ENCODE measurements around the gene BPNT1. TPM values are rescaled to one million over a fixed set of nuclear protein-coding genes. Genes with fewer than 3 reads are reported as not detected.
"Not testable (repeated sequence)": the region's sequence is repeated elsewhere in the genome, so short reads cannot be mapped to it uniquely, and the experiment has no call there.

BPNT1 gene
- total RNA-seq, 1 donor from 2014 or later = 26.8 TPM

DNA sequence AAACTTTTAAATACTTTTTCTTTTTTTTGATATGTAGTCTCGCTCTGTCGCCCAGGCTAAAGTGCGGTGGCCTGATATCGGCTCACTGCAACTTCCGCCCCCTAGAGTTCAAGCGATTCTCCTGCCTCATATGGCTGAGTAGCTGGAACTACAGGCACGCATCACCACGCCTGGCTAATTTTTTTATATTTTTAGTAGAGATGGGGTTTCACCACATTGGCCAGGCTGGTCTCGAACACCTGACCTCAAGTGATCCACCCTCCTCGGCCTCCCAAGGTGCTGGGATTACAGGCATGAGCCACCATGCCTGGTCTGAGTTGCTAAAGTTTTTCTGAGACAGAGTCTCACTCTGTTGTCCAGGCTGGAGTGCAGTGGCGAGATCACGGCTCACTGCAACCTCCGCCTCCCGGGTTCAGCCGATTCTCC lies 3.3 kb downstream of the BPNT1 start:
- intact Hi-C loops (cut with micrococcal nuclease) = not testable (repeated sequence)

DNA sequence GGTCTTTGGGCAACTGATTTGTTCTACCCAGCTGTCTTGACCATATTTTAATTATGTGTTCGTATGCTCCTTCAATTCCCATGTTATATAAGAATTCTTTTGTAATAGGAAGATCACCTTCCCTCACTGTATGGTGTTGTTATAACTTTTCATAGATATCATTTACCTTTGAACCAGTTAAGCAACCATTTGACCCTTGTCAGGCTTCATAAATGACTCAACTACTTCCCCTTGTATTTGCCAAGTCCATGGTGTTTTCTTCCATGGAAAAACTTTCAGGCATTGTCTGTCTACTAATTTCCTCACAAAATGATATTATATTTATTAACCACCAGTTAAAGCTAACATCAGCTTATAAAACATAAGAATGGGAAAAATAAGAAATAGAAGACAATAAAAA lies 5.1 kb downstream of the BPNT1 start:
- intact Hi-C loops (cut with micrococcal nuclease) = no loop called here

DNA sequence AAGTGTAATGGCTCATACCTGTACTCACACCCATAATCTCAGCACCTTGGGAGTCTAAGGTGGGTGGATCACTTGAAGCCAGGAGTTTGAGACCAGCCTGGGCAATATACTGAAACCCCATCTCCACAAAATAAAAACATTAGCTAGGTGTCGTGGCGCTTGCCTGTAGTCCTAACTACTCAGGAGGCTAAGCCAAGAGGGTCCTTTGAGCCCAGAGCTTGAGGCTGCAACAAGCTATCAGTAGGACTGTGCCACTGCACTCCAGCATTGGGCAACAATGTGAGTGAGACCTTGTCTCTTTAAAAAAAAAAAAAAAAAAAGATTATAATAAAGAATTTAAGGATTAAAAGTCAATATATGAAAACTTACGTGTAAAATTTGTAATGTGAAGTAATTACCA lies 11.7 kb downstream of the BPNT1 start:
- intact Hi-C loops (cut with micrococcal nuclease) = no loop called here

DNA sequence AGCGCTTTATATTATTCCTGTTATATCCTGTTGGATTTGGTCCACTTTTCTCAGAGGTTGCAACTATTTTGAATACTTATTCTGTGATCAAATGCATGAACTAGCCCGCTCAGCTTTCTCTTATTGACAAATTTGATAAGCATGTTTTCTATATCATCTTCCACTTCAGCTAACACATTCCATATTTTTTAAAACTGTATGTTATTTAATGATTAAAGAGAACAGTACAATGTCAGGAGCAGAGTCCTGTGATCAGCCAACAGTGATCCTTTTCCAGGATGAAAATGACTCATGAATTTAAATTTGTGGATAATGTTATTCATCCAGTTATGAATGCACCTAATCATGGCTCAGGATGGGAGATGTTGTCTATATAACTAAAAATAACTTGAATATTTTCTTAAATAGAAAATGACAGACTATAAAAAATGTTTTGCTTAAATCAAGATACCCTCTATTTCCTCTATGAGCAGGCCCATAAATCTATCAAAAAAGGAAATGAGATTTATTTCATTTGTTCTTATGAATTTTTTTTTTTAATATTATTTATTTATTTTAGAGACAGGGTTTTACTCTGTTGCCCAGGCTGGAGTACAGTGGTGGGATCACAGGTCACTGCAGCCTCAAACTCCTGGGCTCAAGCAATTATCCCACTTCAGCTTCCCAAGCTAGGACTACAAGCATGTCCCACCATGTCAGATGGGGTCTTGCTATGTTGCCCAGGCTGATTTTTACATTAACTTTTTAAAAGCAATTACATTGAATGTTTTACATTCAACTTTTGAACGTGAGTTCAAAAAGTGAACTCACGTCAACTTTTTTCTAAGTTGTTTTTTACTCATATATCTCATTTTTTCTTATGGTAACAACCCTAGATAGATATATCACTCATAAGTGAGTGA lies 12.5 kb downstream of the BPNT1 start:
- intact Hi-C loops (cut with micrococcal nuclease) = no loop called here

DNA sequence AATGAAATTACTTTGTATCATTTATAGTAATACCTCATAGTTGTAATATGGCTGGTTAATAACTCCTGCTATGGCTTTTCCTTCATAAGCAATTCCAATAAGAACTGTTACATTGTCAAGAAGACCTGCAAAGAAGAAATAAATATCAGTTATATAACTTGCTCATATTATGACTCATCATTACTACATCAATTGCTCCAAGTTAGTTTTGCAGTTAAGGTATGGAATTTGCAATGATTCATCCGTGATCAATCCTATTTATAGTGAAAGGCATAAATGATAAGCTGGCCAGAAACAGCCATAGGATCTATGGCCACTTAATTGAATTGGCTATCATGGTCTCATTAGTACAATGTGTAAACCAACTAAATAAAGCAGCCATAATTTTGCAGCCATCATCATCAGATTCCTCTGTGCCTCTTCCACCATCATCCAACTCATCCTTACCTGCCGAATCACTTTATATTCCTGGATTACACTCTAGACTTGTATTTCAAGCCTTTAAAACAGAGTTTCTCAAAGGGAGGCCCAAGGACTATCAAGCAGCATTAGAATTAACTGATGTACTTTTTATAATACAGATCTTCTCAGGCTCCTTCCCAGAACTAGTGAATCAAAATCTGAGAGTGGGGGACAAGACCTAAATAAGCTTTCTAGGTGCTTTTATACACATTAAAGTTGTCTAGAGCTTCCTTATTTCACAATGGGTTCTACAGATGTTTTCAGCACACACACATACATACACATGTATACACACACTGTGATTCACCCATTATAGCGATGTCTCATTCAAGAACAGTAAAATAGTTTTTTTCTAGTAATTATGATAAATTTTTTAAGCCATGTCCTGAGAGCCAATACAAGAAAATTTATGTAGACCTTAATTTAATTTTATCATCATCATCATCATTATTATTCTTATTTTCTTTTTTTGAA lies 22.1 kb downstream of the BPNT1 start:
- intact Hi-C loops (cut with micrococcal nuclease) = no loop called here

DNA sequence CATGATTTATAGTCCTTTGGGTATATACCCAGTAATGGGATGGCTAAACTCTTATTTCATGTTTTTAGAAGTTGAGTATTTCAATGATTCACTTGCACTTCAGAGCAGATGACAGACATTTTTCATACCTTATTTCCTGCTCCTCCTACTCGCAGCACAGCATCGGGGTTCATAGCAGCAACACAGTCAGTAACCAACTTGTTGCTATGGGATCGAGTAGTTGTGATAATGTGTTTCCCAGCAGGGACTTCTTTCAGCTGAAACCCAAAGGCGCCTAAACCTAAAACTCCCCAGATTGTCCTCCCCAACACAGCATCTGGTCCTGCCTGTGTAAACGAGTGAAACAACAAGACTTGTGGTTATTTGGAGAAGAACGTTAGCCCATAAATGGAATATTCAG lies 27.0 kb downstream of the BPNT1 start:
- intact Hi-C loops (cut with micrococcal nuclease) = no loop called here

DNA sequence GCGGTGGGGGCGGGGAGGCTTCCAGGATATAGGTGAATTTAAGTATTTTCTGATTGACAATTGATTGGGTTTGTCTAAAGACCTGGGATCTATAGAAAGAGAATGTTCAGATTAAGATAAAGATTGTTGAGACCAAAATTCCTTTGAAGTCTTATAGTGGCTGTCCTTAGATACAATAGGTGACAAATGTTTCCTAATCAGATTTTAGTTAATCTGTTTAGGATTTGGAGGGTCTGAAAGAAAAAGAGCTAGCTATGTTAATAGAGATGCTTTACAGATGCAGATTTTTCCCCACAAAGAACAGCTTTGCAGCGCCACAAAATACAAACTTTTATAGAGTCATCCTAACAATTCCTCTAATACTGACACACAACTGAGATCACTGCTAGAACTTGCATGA lies 28.7 kb downstream of the BPNT1 start:
- intact Hi-C loops (cut with micrococcal nuclease) = no loop called here

DNA sequence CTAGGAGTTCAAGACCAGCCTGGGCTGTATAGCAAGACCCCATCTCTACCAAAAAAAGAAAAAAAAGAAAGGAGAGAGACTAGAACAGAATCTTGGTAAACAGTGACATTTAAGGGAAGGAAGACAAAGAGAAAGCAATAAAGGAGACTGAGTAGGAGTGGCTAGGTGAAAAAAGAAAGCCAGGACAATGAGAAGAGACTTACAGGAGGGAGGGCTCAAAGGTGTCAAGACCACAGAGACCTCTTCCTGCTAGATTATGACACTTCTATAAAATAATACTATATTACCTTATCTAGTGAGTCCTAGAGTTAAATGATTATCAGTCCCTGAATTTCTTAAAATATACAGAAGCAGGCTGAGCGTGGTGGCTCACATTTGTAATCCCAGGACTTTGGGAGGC lies 33.2 kb downstream of the BPNT1 start:
- intact Hi-C loops (cut with micrococcal nuclease) = no loop called here

DNA sequence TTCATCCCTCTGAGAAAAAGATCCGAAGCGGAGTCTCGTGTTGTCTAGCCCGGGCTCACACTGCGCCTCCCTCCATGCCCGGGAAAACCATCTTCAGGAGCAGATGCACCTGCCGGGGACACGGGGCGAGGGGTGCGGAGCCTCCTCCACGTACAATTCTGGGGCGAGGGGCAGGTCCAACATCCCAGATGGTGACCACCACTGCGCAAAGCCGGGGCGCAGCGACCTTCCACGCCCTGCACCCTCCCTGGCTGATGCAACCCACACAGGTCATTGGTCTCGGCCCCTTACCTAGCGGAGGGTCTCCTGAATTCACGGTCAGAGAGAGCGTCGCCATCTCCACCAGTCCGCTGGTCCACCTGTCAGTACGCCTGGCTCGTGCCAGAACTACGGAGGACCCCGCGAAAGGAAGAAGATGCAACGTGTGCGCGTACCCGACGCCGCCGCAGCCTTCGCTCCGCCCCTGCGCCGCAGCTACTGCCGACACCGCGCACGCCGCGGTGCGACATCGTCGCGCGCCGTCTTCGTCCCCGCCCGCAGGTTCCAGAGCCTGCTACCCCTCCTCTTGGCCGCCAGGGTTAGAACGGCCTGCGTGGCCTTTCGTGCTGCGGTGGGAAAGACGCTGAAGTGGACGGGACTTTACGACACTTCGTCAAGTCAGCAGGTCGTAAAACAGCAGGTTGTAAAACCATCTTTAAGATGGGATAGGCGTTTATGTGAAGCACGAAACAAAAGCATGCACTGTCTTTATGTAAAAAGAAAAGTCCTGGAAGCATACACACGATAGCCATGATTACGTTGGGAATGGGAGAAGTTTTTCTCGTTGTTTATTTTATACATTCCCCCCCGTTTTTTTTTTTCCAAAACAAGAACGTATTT lies 43.3 kb downstream of the BPNT1 start, which contains the start of gene EPRS1:
Gene EPRS1, minus strand, starts transcription at position 454 of the 879 bp plus-strand sequence. Its CDS starts 117 bp downstream, at position 337.
- intact Hi-C loops (cut with micrococcal nuclease) = loop anchor here (2.0 to 10.0 kb wide), 6 partner anchors 49 to 1761 kb away; partner anchors contain the start of genes IARS2, LYPLAL1 and RRP15

DNA sequence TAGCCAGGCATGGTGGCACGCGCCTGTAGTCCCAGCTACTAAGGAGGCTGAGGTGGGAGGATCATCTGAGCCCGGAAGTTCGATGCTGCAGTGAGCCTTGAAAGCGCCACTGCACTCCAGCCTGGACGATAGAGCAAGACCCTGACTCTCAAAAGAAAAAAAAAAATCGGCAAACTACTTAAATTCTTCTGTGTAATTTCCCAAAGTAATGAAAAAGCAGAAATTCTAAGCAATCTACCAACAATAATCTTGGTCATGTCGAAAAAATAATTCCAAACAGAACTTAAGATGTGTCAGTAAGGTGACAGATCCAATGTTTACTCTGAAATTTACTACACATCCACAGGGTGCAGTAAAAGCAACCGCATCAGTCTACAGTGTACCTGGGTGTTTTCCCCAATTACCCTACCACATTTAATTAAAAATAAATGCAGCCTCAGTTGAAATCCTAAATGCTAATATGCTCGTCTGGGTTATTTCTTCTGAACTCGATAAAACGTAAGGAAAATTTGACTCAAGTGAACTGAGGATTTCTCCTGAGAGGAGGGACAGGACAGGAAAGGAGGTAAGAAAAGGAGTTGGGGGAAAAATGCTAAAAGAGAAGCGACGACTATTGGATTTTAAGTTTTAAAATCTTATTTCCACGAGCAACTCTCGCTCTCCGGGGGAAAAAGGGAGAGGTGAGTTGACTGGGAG lies 44.1 kb downstream of the BPNT1 start:
- intact Hi-C loops (cut with micrococcal nuclease) = loop anchor here (1.0 to 10.0 kb wide), 8 partner anchors 31 to 1761 kb away; partner anchors contain the start of genes BPNT1, IARS2, LYPLAL1 and RRP15

DNA sequence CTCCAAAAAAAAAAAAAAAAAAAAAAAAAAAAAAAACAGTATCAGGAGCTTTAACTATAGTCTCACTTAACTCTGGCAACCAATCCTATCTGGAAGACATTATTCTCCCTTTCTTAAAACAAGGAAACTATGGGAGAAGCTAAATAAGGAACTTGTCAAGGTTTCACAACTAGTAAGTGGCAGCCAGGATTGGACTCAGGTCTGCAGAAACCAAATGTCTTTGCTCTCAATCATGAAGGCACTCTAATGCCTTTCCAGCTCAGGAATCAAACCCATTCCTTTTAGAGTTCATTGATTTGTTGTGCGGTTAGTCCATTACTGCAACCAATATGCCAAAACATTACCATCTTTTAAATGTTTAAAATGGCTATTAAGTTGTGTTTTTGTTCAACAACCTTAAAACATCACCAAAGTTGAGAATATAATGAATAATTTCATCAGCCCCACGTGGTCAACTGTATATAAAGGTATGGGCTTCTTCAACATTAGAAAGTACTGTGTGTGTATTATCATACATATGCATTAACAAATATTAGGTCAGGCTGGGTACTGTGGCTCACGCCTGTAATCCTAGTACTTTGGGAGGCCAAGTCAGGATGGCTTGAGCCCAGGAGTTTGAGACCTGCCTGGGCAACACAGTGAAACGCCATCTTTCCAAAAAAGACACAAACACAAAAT lies 44.8 kb downstream of the BPNT1 start:
- intact Hi-C loops (cut with micrococcal nuclease) = loop anchor here (1.0 to 10.0 kb wide), 5 partner anchors 30 to 1760 kb away; partner anchors contain the start of genes BPNT1 and RRP15

DNA sequence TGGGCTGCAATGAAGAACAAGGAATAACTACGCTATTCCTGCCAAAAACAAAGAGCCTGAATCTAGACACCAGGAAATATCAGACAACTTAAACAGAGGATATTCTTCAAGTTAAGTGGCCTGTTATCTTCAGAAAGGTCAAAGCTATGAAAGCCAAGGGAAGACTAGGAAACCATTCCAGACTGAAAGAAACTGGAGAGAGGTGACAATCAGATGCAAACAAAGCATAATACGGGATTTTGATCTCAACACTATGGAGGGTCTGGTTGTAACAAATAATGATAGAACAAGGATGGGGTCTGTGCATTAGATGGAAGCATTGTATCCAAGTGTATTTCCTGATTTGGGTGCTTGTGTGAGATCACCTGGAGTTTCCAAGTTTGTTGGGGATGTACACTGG lies 45.9 kb downstream of the BPNT1 start:
- intact Hi-C loops (cut with micrococcal nuclease) = loop anchor here (2.0 to 10.0 kb wide), 3 partner anchors 29 to 1759 kb away; partner anchors contain the start of gene RRP15

DNA sequence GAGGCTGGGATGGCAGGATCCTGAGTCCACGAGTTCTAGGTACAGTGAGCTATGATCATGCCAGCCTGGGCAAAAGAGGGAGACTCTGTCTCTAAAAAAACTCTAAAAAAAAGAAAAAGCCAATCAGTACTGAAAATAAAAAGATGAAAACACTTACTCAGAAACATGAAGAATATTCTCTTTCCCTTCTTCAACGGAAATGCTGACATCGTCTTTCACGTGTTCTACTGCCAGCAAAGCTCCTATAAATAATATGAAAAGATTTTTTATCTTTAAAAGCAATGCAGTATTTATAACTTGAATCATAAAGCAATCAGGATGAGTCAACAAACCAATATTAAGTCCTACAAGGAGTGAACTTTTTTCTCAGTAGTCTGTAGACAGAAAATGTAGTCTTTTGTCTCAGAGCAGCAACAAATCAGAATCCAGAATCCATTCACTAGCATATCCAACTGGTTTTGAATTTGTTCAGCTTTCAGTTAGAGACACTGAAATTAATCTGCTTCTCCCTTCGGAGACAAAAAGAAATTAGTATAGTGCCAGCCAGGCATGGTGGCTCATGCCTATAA lies 49.5 kb downstream of the BPNT1 start:
- intact Hi-C loops (cut with micrococcal nuclease) = loop anchor here (10.0 kb wide), 2 partner anchors 575 to 1755 kb away; partner anchors contain the start of gene RRP15

DNA sequence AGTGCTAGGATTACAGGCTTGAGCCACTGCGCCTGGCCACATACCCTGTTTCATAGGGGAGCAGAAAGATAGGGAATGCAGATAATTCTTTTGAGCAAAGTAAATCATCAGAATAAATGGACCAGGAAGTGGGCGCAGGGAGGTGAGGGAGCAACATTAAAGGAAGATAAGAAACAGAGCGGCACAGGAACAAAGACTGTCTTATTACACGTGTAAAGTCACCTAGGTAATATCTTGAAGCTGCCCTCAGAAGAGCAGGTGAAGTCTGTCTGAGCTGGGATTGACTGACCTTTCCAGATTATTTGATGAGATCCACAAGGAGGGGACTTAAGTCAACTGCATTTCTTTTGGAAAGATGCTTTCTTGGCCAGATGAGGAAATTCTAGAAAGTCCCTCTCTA lies 50.9 kb downstream of the BPNT1 start:
- intact Hi-C loops (cut with micrococcal nuclease) = no loop called here

DNA sequence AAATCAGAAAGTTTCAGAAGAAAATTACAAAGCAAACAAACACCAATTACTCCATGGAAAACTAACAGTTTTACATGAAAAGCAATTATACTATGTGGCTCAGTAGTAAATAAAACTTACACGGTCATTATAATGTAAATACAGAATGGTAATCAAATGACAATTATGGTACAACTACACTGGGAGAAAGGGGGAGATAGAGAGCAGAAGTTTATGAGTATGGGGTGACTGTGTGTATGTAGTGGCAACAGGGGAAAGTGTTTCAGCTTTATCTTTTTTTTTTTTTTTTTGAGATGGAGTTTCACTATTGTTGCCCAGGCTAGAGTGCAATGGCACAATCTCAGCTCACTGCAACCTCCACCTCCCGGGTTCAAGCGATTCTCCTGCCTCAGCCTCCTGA lies 51.8 kb downstream of the BPNT1 start:
- intact Hi-C loops (cut with micrococcal nuclease) = not testable (repeated sequence)

DNA sequence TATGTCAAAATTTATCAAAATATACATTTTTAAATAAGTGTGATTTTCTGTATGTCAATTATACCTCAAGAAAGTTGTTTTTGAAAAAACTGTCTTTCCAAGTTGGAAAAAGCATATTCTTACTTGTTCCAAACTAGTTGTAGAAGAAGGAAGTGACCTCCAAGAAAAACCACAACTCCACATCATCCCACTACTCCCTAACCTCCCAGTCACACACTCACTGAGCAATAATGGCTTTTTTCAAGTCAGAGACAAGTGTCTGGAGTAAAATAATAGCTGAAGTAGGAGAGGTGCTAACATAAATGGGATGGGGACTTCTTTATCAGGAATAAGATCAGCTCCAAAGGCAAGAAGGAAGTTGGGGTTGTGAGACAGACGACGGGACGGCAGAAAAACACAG lies 56.7 kb downstream of the BPNT1 start:
- intact Hi-C loops (cut with micrococcal nuclease) = no loop called here

DNA sequence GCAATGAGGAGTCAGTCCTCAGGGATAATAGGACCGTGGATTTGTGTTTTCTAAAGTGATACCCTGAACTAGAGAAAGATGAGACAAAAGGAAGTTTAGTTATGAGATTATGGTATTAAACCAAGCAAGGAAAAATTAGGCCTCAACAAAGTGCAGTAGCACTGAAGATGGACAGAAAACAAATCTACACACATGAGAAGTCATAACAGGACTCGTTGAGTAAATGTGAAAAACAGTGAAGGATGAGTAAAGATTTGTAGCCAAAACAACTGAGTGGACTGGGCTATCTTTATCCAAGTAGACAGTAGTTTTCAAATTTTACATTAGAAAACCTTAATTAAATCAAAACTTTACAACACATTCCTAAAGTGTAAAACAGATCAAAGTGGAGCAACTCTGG lies 58.3 kb downstream of the BPNT1 start:
- intact Hi-C loops (cut with micrococcal nuclease) = no loop called here

DNA sequence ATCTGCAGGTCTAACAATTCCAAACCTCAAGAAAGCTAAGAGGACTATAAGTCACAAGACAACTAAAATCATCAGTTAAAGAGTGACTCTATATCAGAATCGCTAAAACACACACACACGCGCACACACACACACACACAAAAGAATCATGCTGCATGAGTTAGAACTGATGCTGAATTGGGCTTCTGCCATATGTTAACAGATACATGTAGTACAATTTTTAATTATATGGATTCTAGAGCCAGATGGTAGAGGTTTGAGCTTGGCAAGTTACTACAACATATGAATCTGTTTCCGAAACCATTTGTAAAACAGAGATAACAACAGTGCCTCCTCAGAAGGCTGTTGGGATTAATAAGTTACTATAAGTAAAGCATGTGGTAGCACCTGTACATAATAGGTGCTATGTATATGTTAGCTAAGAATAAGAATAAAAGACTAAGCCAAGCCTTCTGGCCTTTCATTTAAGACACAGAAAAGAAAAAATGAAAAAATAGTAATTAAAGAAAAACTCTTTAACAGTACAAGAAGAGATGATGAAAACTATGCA lies 61.2 kb downstream of the BPNT1 start:
- intact Hi-C loops (cut with micrococcal nuclease) = no loop called here

DNA sequence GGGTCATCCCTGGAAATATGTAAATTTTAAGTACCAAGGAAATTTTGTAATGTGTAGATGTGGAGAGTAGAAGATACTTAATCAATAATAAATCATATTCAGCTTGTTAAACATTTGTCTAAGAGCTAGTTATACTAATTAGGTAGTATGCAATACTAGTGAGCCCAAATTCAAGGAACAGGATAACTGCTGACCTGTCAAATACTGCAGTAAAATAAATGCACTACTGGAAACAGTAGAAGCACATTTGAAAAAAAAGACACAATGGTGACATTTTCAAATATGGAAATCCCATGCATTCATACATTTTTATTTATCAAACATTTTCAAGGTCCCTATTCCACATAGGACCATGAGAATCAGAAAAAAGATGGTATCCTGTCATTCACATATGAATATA lies 70.5 kb downstream of the BPNT1 start:
- intact Hi-C loops (cut with micrococcal nuclease) = no loop called here

Data from T-helper 2 cell treated with Interferon-gamma antibody and Interleukin-4, amounts not matched to agents 100 ng/mL and 5 ng/mL, for 36 hours (primary cell).